HG03342 (cell line): ENCODE measurements around the gene SYT11.

Source experiments
- ATAC-seq: cut with Tn5 transposase; IDR thresholded peaks from one replicate; pipeline ENCODE4 v1.9.1; 2021; ENCODE audit warnings: mild to moderate bottlenecking, moderate library complexity; ENCODE audit not compliant: unreplicated experiment

The SYT11 gene

GRCh38 chr1:155933591-155934096 lies 74.3 kb downstream of the SYT11 start:
- ATAC-seq: no peak

GRCh38 chr1:155934097-155934935 lies 74.9 kb downstream of the SYT11 start, which contains the start of gene KHDC4:
KHDC4 (minus strand) TSS chr1:155934413; CDS start chr1:155934373, 40 bp downstream.
- peak; percentile 94 for ATAC-seq
